ENCODE results near the gene ACAT2.
"Not testable (repeated sequence)": the region's sequence is repeated elsewhere in the genome, so short reads cannot be mapped to it uniquely, and the experiment has no call there.

Gene ACAT2

GRCh38 chr6:159761873-159762680 is at the start of gene ACAT2:
ACAT2 (plus strand) TSS chr6:159762045; CDS start chr6:159762088, 43 bp downstream.
- intact Hi-C loops (cut with DNase I) = loop anchor here (1.0 to 2.0 kb wide), 3 partner anchors 27 to 69 kb away; partner anchors contain the start of genes SOD2, TCP1 and WTAP
- DNase-seq = peak; percentile 97 to 100 (median 99)

- intact Hi-C loops (cut with DNase I); DNase-seq: not testable (repeated sequence)
These were observed 49.5 kb upstream of the ACAT2 start for GRCh38 chr6:159712389-159712788.

DNA sequence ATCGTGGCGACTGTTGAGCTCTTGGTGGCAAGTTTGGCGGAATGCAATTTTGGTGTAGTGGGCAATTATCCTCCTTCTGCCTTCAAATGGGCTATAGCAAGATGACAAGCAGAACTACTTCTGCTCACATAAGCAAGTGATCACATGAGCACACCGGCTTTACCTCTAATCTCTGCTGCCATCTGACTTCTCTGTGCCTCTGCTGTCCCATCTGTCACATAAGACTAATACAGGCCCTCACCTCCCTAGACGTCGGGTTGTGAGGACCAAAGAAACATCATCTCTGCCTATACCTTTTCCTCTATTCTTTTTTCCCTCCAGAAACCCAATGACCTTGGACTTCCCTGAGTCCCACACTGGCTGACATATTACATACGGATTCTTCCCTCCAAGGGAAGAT is 47.9 kb upstream of the ACAT2 start:
- DNase-seq = no peak
- intact Hi-C loops (cut with DNase I) = no loop called here

DNA sequence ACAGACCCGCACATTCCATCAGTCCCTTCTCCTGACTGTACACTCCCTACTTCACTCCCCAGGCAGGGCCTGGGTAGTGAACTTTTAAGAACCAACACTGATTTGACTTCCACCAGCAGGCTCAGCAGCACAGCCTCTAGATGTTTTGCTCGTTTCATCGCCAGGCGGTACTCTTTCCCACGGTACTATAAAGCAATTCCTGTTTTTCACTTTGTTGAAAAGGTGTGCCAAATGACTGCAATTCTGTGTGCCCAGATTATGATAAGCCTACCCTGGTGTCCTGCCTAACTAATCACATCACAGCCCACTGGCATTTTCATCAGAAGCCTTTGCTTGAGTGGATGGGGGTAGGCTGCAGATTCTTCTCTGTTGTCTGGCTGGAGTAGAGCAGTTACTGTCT is 47.4 kb upstream of the ACAT2 start:
- intact Hi-C loops (cut with DNase I) = no loop called here

GRCh38 chr6:159715166-159715565 is 46.7 kb upstream of the ACAT2 start:
- intact Hi-C loops (cut with DNase I) = no loop called here
- no peak for DNase-seq

More for the DNA sequence above, 47.4 kb upstream of the ACAT2 start:
- DNase-seq = no peak

DNA sequence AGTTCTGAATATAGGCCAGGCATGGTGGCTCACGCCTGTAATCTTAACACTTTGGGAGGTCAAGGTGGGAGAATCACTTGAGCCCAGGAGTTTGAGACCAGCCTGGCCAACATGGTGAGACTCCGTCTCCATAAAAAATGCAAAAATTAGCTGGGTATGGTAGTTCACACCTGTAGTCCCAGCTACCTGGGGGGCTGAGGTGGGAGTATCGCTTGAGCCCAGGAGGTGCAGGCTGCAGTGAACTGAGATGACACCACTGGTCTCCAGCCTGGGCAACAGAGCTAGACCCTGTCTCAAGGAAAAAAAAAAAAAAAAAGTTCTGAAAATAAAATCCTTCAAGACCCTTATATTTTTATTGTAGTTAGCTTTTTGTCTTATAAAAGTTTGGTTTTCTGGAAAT is 46.2 kb upstream of the ACAT2 start:
- intact Hi-C loops (cut with DNase I) = no loop called here
- DNase-seq = peak in 1 of 10 donors; percentile 45

GRCh38 chr6:159716247-159717096 is 45.4 kb upstream of the ACAT2 start:
- peak in 1 of 10 donors; percentile 83 for DNase-seq
- intact Hi-C loops (cut with DNase I) = no loop called here

- no peak for DNase-seq
These were observed 43.2 kb upstream of the ACAT2 start for GRCh38 chr6:159718634-159719033.

DNA sequence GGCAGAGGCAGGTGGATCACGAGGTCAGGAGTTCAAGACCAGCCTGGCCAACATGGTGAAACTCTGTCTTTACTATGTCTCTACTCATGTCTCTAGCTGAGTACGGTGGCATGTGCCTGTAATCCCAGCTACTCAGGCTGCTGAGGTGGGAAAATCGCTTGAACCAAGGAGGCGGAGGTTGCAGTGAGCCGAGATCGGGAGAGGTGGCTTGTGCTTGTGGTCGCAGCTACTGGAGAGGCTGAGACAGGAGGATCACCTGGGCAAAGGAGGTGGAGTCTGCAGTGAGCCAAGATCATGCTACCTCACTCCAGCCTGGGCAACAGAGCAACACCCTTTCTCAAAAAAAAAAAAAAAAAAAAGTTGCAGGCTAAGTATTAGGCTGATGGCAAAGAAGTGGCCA is 42.6 kb upstream of the ACAT2 start:
- intact Hi-C loops (cut with DNase I) = no loop called here
- DNase-seq = peak in 1 of 10 donors; percentile 20

More at GRCh38 chr6:159718634-159719033, 43.2 kb upstream of the ACAT2 start:
- intact Hi-C loops (cut with DNase I) = no loop called here

GRCh38 chr6:159720708-159721107 is 41.1 kb upstream of the ACAT2 start:
- intact Hi-C loops (cut with DNase I) = no loop called here
- peak in 1 of 10 donors; percentile 61 for DNase-seq

GRCh38 chr6:159721981-159722380 is 39.9 kb upstream of the ACAT2 start:
- DNase-seq; intact Hi-C loops (cut with DNase I): not testable (repeated sequence)

- intact Hi-C loops (cut with DNase I) = no loop called here
- DNase-seq = no peak
These were observed 39.2 kb upstream of the ACAT2 start for GRCh38 chr6:159722655-159723054.

GRCh38 chr6:159723259-159723658 is 38.6 kb upstream of the ACAT2 start:
- intact Hi-C loops (cut with DNase I) = no loop called here
- DNase-seq = no peak

DNA sequence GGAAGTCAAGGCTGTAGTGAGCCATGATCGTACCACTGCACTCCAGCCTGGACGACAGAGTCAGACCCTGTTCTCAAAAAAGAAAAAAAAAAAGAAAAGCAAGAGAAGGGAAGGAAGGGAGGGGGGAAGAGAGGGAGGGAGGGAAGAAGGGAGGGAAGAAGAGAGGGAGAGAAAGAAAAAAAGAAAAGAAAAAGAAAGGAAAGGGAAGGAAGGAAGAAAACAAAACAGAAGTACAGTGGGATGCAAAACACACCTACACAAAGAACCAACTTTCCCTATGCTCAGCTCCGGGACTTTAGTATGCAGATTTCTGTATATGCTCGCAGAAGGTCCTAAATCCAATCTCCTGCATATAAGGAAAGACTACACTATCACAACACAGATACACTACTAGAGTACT is 37.1 kb upstream of the ACAT2 start:
- DNase-seq = no peak
- intact Hi-C loops (cut with DNase I) = no loop called here

DNA sequence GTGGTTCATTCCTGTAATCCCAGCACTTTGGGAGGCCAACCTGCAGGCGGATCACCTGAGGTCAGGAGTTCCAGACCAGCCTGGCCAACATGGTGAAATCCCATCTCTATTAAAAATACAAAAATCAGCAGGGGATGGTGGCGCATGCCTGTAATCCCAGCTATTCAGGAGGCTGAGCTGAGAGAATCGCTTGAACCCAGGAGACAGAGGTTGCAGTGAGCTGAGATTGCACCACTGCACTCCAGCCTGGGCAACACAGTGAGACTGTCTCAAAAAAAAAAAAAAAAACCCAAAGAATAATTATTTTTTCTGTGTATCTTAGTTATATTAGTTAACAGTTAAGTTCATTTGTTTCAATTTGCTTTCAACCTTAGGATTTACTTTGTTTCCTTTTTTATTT is 36.6 kb upstream of the ACAT2 start:
- intact Hi-C loops (cut with DNase I); DNase-seq: not testable (repeated sequence)

- no peak for DNase-seq
- intact Hi-C loops (cut with DNase I) = loop anchor here (2.0 kb wide), 1 partner anchor 64 kb away; the partner anchor contains the start of gene MRPL18
These were observed 35.5 kb upstream of the ACAT2 start for GRCh38 chr6:159726255-159726917.

DNA sequence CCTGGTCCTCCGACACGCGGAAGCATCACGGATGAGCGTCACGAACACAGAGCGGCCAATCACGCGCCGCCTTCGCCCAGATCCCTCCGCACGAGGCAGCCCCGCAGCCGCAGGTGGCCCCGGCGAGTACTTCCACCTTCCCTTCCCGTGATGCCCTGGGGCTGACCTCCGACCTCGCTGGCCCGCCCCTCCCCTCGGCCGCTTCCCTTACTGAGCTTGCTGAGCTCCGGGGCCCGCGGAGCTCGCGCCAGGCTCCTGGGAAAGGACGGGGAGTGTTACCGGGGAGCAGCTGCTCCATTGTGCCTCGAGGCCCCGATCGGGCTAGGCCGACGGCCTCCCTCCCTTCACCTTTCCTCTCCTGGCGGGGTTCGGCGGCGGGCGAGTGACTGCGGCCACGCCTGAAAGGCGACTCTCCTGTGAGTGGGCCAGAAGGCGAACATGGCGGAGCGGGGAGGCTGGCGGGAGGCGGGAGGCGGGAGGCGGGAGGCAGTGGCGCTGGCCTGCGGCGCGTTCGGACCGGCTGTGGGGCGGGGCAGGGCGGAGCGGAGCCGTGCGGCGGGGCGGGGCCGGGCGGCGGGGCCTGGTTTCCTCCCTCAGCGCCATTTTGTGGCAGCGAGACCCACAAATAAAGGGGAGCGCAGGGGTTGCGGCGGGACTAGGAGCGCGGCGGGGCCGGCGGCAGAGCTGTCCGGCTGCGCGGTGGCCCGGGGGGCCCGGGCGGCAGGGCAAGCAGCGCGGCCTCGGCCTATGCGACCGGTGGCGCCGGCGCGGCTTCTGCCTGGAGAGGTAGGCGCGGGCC is 34.7 kb upstream of the ACAT2 start, which contains the start of gene WTAP:
WTAP (plus strand) TSS at position 589 of the 799 bp plus-strand sequence. CDS start 8,760 bp downstream, outside the sequence.
- intact Hi-C loops (cut with DNase I) = loop anchor here (1.0 to 2.0 kb wide), 3 partner anchors 34 to 64 kb away; partner anchors contain the start of genes MRPL18 and SOD2

GRCh38 chr6:159727717-159728445 is 34.0 kb upstream of the ACAT2 start:
- DNase-seq = no peak
- intact Hi-C loops (cut with DNase I) = loop anchor here (1.0 to 2.0 kb wide), 3 partner anchors 33 to 63 kb away; partner anchors contain the start of genes MRPL18 and SOD2

More for the DNA sequence above, 34.7 kb upstream of the ACAT2 start, which contains the start of gene WTAP:
- DNase-seq = peak; percentile 92 to 99 (median 94)

DNA sequence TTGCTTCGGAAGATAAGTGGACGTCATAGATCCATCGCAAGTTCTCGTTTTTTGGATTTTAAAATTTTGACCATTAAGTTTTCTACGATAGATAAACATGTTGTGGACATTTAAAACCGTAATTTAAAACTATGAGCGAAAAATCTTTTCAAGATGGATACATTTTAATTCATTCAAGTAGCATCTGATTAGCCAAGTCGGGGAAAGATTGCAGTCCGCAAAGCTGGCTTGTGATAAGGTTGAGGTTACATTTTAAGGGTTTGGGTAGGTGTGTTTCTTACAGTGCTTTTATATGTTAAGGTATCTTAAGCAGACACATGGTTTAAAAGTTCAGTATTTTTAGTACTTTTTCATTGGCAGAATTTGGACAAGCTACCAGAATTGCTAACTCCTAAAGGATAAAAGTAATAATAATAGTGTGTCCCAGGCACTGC is 33.3 kb upstream of the ACAT2 start:
- DNase-seq = no peak
- intact Hi-C loops (cut with DNase I) = no loop called here

All from posterior cingulate gyrus (tissue), 11 donors.